ENCODE measurements around the gene EMD. TPM values are rescaled to one million over a fixed set of nuclear protein-coding genes. Genes with fewer than 3 reads are reported as not detected.

The EMD gene
- total RNA-seq, 1 experiment from 2014 or later = 87.0 TPM

DNA sequence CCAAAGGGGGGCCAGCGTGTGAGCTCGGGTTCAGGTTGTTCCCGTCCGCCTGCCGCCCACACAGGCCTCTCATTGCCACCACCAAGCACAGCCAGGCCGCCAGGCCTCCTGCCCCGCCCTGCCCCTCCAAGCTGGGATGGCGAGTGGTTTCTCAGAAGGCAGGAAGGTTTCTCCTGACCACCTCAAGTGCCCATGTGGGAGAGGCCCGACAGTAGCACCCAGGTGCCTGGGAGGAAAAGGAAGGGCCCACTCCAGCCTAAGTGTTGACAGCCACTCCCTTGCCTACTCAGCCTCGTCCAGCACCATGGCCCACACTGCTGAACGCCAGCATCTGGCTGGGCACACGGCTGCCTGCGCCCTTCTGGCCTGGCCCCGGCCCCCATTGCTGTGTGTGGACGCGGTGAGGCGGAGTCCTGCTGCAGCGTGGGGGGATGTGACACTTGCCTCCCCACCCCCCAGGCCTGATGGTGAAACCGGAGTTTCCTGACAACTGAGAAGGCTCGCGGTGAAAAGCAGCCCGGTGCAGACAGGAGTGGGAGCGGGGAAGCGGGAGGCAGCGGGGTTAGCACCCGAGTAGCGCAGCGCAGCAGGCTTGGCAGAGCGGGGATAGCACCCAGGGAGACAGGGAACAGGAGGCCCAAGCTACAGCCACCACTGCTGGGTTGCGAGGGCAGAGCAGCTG, 23.9 kb upstream of the EMD start:
- DNase-seq (ENCODE audit: low spot score) = no peak

DNA sequence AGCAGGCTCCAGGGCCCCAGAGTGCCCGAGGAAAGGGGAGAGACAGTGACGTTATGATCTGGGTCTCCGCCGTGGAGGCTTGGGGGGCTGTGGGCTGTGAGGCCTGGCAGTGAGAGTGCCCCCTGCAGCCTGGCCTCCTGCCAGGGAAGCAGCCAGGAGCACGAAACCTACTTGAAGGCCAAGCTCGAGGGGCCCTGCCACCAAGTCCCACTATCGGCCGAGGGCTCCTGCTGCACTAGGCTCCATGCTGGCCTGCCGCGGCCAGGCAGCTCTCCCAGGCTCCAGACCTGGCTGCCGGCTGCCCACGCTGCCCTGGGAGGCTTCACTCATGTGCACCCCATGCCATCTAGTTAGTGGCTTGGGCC, 23.3 kb upstream of the EMD start:
- no peak for DNase-seq (ENCODE audit: low spot score)

DNA sequence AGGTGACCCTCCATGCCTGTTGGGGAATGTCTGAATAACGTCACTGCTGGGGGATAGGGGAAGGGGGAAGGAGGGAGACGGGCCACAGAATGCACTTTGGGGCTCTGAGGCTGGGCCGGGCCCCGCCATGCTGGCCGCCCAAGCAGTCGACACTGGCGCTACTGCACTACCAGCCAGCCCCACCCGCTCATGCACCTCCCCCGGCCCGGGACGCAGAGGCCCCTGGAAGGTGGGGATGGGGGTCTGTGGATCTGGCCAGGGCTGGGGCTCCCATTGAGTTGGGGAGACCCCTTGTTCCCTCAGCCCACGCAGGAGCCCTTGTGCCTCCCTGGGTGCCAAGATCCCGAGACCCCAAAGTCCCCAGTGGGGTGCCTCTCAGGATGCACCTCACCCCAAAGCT, 22.5 kb upstream of the EMD start:
- no peak for DNase-seq (ENCODE audit: low spot score)

DNA sequence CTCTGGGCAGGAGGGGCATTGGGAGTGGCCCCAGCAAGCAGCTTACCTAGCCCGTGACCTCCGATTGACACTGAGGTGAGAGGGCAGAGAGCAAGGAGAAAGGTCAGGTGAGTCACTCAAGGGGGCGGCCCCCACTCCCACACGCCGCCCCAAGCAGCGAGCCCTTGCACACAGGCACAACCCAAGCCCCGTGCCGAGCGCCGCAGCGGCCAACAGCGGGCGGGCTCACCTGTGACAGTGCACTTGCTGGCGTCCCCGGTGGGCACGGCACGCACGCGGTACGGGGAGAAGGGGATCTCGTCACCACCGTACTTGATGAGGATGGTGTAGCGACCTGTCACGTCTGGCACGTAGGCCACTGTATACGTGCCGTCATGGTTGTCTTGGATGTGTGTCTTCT, 21.9 kb upstream of the EMD start:
- DNase-seq (ENCODE audit: low spot score) = no peak

DNA sequence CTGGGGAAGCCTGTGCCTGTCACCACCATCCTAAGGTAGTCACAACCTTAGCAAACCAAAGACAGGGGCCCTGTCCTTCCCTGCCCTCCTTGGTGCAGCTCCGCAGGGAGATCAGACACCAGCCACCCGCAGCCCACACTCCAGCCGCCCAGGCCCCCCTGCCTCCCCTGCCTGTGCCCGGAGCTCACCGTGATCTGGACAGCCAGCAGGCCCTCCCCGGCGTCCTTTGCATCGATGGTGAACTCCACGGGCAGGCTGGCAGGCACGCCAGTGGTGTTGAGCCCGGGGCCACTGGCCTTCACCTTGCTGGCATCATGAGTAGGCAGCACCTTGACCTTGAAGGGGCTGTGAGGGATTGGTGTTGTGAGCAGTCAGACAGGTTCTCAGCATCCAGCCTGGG, 21.1 kb upstream of the EMD start:
- DNase-seq (ENCODE audit: low spot score) = no peak

DNA sequence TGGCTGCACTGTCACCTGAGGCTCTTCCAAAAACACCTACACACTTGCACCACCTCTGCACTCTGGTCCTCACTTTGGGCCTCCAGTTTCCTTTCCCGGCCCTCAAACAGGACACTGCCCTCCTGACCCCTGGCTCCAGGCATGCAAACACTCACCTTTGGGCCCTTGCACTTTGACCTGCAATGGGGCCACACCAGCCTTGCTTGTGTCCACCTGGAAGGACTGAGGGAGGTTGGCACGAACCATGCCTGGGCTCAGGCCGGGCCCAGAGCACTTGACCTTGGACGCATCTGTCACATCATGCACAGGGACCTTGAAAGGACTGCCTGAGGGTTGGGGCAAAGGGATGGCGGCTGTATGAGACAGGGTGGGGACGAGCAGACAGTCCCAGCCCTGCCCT, 20.3 kb upstream of the EMD start:
- DNase-seq (ENCODE audit: low spot score) = no peak

DNA sequence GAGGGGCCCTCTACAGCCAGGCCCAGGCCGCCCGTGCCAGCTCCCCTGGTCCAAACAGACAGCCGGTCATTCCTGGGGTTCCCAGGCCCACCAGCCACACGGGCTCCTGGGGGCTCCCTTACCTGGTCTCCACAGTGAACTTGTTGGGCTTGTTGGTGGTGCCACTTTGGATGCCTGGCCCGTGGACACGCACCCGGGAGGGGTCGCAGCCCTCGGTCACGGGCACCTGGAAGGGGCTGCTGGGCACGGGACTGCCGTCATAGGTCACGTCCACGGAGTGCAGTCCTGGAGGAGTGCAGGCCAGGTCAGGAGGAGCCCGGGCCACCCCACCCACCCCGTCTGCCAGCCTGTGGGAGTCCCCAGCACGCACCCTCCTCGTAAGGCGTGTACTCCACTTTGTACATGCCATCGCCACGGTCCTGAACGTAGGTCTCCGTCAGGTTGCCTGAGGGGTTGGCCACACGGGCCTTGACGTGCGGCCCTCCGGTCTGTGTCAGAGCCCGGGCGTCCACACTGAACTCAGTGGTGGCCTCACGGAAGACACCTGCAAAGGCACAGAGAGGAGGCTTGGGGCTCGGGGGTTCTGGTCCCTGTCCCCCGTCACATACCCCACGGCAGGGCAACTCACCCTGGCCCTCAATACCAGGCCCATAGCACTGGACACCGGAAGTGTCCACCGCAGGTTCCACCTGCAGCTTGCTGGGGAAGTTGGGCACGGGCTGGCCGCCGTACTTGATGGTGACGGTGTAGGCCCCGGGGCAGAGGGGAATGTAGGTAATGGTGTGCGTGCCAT, 19.5 kb upstream of the EMD start:
- no peak for DNase-seq (ENCODE audit: low spot score)

DNA sequence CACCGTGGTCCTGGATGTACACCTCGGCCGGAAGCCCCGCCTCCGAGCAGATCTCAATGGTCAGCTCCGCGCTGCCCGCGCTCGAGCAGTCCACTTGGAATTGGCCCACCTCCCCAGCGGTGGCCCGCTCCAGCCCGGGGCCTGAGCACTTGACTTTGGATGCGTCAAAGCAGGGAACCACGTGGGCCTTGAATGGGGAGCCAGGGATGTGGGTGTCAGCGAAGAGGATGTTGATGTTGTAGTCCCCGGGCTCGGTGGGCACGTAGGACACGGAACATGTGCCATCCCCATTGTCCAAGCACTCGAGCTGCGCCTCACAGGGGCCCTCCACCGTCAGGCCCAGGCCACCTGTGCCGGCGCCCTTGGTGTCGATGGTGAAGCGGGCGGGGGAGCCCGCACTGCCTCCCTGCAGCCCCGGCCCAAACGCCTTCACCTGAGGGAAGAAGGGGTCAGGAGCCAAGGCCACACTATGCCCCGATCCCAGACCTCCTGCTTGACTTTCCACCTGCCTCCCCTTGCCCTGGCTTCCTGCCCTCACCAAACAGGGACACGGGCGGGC, 18.9 kb upstream of the EMD start:
- no peak for DNase-seq (ENCODE audit: low spot score)

DNA sequence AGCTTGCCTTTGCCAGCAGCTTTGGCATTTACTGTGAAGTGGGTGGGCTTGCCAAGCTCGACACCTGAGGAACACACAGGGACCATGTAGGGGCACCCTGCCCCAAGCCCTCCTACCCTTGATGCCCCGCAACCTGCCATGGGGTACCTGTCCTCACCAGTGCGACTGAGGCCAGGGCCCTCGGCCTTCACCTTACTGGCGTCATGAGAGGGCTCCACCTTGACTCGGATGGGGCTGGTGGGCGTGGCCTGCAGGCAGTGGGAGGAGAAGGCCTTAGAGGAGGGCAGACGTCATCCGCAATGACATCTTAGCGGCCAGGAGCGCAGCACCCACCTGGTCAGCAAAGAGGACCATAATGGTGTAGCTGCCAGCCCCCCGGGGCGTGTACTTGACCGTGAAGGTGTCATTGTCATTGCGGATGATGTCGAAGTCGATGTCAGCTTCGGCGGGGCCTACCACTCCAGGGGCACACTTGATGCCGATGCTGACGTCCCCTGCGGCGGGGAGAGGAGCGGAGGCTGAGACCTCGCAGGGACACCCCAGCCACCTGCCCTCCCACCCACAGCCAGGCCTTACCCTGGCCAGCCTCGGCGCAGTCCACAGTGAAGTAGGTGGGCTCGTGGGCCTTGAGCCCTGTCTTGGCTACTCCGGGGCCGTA, 16.9 kb upstream of the EMD start:
- DNase-seq (ENCODE audit: low spot score) = no peak

DNA sequence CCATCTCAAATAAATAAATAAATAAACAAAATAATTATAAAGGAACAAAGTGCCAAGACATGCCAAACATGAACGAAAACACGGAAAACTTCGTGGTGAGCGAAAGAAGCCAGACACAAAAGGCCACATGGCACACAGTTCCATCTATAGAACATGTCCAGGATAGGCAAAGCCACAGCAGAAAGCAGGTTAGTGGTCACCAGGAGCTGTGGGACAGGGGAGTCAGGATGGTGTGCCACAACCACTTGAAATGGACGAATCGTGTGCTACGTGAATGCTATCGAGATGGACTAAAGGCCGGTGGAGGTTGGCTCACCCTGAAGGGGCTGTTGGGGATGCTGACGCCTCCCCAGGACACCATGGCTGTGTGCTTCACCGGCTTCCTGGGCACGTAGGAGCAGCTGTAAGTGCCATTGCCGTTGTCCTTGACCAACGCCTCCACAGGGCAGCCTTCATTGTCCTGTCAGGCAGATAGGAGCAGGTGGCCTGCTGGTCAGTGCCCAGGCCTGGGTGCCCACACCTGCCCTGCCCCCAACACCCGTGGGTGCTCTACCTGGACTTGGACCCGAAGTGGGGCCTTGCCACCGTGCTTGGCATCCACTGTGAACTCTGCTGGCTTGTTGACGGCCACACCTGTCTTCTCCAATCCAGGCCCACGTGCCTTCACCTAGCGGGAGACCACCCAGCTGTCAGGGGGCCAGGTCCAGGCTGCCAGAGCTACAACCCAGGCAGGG, 15.2 kb upstream of the EMD start:
- no peak for DNase-seq (ENCODE audit: low spot score)

DNA sequence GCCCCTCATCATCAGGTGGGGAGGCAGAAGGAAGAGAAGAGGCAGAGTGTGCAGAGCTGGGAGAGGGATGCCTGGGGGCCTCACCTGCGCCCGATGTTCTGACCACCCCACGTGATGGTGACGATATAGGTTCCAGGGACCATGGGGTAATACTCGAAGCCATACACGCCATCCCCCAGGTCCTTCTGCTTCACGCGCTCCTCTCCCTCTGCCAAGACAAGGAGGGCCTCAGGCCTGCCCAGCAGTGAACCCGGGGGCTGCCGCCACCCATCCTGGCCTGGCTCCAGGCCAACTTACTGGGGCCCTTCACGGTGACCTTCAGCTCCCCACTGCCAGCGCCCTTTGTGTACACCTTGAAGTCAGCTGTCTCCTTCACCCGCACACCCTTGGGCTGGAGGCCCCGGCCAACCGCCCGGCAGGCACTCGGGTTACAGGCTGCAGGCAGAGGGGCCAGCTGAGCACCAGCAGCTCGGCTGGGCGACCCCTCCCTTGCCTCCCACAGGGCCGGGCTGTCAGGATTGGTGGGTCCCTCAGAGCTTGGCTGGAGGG, 14.0 kb upstream of the EMD start:
- DNase-seq (ENCODE audit: low spot score) = no peak

DNA sequence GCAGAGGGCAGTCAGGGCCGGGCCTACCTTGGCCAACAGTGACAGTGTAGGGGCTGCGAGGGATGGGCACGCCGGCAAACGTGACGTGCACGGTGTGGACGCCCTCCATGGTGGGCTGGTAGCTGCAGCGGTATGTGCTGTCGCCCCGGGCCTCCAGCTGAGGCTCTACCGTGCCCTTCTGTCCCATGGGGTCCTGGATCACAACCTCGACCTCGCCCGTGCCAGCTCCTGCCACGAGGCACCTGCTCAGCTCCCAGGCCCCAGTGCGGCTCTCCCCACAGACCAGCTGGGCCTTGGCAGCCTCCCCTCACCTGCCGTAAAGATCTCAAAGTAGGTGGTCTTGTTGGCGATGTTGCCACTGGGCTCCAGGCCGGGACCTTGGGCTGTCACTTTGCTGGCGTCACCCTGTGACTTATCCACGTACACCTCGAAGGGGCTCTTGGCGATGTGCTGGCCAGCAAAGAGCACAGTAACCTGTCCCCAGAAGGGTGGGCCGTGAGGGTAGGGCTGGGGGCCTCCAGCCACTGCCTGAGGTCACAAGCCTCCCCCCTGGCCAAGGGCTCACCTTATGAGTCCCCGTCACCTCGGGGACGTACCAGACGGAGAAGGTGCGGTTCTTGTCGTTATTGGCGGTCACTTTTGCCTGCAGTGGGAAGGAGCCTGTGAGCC, 13.0 kb upstream of the EMD start:
- DNase-seq (ENCODE audit: low spot score) = no peak

DNA sequence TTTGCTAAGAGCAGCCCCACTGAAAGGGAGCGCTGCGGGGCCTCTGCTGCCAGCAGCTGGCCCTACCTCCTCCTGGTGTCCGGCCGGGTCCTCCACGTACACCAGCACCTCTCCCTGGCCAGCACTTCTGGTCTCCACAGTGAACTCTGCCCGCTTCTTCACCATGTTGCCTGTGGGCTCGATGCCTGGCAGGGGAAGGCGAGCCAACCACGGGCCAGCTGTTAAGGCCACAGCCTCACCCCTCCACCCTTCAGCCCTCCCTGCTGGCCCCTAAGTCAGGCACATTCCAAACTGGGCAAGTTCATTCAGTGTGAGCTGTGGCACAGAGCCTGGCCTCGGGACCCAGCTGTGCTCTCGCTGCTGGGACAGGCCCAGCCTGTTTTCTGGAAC, 12.4 kb upstream of the EMD start:
- DNase-seq (ENCODE audit: low spot score) = no peak

DNA sequence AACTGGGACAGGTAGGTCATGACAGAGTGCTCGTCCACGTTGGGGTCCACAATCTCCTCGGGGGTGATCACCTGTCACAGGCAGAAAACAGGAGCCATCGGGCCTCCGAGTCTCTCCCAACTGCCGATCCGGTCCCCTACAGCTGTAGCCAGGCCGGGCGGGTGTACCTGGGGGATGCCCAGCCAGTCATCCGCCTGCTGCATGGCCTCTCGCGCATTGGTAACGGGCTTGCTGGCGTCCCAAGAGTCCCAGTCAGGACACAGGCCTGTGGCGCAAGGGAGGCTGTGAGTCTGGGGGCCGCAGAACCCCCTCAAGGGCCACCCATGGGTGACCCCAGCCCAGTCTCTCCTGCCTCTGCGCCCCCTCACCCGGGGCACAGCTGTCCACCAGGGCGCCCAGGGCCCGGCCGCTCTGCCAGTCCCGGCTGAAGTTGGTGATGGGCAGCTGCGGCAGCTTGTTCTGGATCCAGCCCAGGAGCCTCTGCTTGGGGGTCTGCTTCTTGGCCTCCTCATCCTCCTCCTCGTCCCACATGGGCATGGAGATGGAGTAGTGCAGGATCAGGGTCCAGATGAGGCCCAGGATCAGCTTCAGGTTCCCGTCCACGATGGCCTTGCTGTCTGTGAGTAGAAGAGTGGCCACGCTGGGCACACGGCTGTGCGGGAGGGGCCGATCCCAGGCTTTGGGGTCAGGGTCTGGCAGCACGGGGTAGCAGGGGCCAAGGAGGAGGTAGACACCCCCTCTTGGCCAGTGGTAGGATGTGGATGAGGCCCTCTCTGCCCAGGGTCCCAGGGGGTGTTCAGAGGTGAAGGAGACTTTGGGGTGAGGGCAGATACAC, 11.4 kb upstream of the EMD start:
- no peak for DNase-seq (ENCODE audit: low spot score)

DNA sequence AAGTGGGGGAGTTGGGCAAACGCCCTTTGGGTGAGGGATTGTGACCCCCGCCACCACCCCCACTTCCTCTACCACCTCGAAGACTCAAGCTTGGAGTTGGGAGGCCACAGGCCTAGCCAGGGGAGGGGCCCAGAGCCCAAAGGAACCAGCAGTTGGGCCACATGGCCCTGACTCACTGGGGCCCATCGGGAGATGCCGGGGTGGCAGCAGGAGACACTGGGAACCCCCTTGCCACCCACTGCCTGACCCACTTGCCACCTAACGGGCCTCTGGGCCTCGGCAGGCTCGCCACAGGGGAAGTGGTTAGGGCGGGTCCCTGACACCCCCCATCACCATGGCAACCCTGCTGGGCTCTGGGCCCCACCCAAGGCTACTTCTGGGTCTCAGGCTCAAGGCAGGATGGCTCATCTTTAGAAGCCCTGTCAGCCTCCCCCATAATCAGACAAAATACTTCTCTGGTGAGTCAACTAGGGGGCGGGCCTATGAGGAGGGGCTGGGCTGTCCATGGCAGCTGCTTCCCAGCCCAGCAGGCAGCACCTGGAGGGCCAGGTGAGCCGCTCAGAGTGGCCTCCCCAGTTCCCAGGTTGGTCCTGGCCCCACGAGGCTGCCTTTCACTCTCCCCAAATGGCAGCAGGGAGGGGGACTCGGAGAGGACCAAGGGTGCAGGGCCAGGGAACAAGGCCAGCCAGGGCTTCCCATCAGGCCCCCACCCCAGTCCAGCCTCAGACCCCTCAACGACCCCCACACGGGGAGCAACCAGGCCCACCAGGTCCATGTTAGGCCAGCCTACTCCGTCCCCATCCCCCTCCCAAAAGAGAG, 10.3 kb upstream of the EMD start:
- peak; percentile 84 for DNase-seq (ENCODE audit: low spot score)

DNA sequence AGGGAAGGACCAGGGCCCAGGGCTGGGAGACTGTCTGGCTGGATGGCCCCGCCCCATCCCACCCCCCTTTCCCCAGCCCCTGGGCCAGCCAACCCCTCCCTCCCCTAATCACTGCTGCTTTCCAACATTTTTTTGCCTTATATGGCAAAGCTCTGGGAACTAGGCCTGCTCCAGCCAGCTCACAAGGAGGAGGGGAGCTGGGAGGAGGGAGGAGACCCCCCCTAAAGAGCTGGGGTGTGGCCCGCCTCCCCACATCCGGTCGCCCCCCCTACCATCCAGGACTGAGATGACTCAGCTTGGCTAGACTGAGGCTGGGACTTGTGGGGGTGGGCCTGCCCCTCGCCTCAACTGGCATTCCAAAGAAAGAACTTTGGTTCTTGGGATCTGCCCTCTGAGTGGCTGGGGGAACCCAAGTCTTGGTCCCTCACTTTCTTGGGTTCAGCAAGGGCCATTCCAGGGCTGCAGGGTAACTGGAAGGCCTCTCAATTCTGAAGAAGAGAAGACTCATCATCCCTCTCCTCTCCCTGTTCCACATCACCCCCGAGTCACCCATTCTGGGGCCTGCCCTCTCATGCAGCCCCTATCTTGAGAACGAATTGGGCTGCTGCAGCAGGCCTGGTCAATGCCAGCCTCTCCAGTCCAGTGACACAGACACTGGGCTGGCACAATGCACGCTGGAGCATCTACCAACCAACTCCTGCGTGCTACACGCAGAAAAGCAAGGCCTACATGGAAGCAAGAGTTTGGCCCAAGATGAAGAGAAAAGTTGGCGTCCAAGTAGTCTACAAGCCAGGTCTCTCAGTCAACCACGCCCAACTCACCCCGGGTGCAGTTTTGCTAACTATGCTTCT, 9.4 kb upstream of the EMD start:
- peak; percentile 53 for DNase-seq (ENCODE audit: low spot score)

DNA sequence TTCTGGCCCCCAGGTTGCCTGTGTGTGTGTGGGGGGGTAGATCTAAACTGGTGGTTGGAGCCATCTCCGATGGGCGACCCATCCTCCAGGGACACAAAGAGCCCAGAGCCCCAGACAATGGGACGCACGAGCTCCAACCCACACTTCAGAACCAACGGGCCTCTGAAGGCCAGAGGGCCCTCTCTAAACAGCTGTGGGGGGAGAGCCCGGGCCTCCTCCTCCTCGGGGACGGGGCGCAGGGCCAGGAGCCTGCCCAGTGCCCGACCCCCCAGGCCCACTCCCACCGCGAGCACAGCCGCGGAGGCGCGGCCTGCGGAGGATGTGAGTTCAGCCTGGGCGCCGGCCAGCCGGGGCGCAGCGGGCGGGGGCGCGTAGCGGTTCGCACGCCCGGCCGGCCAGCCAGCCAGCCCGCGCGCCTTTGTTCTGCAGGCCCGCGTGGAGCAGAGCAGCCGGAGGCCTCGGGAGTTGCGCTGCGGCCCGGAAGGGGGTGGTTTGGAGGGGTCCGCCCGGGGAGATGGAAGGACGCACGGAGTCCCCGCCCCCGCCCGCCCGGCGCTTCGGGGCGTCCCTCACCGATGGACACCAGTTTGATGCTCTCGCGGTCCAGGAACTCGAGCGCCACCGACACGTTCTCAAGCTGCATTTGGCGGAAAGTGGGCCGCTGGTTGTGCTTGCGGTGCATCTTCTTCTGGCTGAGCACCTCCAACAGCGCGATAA, 8.6 kb upstream of the EMD start:
- DNase-seq (ENCODE audit: low spot score) = no peak

Measured in HT-29 (cell line).